COLO668 (cell line): ENCODE measurements around the gene BCAS3.

Experiments used
- DNase-seq: peaks from one replicate; lab custom pipeline; 2025; ENCODE audit not compliant: unreplicated experiment; lab: John Stamatoyannopoulos, UW

Gene BCAS3

GRCh38 chr17:61306003-61306402 lies 628.4 kb downstream of the BCAS3 start:
- DNase-seq: no peak

GRCh38 chr17:61307905-61308886 lies 630.5 kb downstream of the BCAS3 start:
- no peak for DNase-seq

- no peak for DNase-seq
These were observed 632.0 kb downstream of the BCAS3 start for GRCh38 chr17:61309362-61310256.

GRCh38 chr17:61310590-61310989 lies 632.9 kb downstream of the BCAS3 start:
- no peak for DNase-seq

GRCh38 chr17:61312406-61313295 lies 635.0 kb downstream of the BCAS3 start:
- no peak for DNase-seq

- DNase-seq: no peak
These were observed 636.0 kb downstream of the BCAS3 start for GRCh38 chr17:61313461-61314326.

GRCh38 chr17:61314368-61315078 lies 636.9 kb downstream of the BCAS3 start:
- no peak for DNase-seq

- no peak for DNase-seq
These were observed 639.0 kb downstream of the BCAS3 start for GRCh38 chr17:61316633-61317032.

- DNase-seq: no peak
These were observed 640.1 kb downstream of the BCAS3 start for GRCh38 chr17:61317779-61318178.

GRCh38 chr17:61318684-61319098 lies 641.0 kb downstream of the BCAS3 start:
- DNase-seq: no peak

- DNase-seq: no peak
These were observed 643.7 kb downstream of the BCAS3 start for GRCh38 chr17:61321344-61321743.

GRCh38 chr17:61322325-61323002 lies 644.8 kb downstream of the BCAS3 start:
- DNase-seq: no peak

- DNase-seq: no peak
These were observed 645.6 kb downstream of the BCAS3 start for GRCh38 chr17:61323003-61323908.

- no peak for DNase-seq
These were observed 646.5 kb downstream of the BCAS3 start for GRCh38 chr17:61323909-61324868.

GRCh38 chr17:61324950-61325349 lies 647.3 kb downstream of the BCAS3 start:
- no peak for DNase-seq

GRCh38 chr17:61325382-61326073 lies 647.9 kb downstream of the BCAS3 start:
- DNase-seq: no peak
